HG02852 (cell line): ENCODE measurements around the gene GUCA2B.

Experiments
- ATAC-seq: cut with Tn5 transposase; IDR thresholded peaks from one replicate; pipeline ENCODE4 v1.9.1; 2021; ENCODE audit warnings: mild to moderate bottlenecking, moderate library complexity; ENCODE audit not compliant: unreplicated experiment

Gene GUCA2B

DNA sequence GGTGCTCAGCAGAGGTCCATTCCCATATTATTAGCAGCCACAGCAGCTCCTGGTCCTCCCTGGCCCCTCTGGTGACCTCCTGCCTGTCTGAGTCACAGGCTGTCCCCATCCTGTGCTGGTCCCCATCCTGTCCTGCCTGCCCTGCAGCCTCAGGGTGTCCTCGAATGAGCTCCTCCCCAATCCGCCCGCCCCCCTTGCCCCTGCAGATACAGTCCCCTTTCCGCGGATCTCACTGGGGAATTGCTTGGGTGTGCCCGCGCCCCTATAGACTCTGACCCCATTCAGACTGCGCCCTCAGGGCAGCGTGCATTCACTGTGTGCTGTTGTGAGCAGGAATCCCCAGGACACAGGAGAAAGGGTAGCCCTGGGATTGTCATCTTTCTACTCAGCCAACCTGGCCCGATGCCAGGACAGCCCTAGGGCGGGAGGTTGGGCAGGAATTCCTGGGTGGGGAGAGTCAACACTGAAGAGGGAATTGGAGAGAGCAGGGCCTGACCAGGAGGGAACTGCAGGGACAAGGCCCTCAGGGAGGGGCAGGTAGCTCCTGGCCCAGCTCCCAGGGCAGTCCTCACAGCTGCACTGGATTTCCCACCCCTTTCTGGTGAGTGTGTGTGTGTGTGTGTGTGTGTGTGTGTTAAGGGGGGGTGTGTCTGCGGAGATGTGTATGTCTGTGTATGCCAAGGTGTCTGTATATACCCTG lies 12.5 kb downstream of the GUCA2B start:
- no peak for ATAC-seq

GRCh38 chr1:42167611-42168390 lies 14.6 kb downstream of the GUCA2B start:
- ATAC-seq = no peak

DNA sequence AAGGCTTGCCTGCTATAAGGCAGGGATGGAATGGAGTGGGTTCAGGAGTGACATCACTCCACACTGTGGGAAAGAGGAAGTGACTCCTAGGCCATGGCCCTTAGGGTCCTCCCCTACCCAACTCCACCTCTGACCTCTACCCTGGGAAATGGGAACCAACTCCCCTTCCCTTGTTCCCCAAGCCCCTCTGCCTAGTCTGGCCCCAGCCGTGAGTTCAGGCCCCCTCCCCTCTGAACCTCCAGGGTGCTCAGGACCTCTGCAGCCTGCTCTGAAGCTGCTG lies 15.1 kb downstream of the GUCA2B start:
- no peak for ATAC-seq

GRCh38 chr1:42168763-42169162 lies 15.6 kb downstream of the GUCA2B start:
- ATAC-seq = no peak

- no peak for ATAC-seq
Measured at GRCh38 chr1:42170779-42171621, 17.8 kb downstream of the GUCA2B start.

DNA sequence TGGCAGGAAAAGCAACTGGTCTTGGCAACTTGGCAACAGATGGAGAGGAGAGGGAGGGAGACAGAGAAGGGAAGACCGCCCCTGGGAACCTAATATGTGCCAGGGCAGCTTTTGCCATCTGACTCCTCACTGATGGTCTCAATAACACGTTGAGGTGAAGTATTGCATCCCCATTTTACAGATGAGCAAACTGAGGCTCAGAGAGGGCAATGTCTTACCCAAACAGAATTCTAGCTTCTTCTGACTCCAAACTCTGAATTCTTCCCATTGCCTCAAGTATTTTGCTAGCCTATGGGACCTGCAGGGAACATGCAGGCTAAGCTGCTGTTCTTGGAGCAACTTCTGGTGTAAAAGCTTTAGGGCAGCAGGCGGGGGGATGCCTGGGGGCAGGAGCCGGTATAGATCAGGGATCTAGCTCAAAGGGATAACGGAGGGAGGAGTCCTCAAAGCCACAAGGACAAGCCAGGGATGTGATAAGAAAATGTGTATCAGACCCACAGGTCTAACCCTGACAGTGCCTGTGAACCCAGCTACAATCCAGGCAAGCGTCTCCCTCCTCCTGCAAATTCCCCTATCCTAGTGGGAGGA lies 18.6 kb downstream of the GUCA2B start:
- ATAC-seq = no peak

DNA sequence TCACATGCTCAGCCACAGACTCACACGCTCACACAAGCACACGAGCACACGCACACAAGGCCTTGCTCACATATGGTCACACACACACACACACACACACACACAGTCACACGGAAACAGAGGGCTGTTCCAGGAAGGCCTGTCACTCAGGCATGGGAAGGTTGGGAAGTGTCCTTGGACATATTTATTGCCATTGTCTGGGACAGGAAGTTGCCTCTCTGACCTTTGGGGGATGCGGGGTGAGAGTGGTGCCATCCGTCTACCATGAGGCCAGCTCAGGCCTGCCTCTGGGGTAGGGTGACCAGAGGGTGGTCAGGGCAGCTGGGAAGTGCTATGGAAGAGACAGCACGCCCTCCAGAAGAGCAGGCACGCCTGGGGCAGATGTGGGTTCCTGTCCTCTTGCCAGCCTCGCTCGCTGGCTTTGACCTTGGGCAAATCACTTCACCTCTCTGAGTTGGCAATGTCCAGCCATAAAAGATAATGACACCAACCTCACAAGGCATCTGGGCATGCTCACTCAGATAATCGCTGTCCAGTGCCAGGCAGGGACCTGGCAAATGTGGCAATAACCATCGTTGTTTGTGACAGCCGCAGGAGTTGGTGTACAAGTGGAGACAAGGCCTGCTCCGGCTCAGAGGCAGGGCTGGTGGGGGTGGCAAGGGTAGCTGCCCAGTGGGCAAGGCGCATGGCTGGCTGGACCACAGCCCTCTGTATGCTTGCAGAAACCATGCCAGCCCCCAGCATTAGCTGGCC lies 19.3 kb downstream of the GUCA2B start:
- no peak for ATAC-seq

GRCh38 chr1:42173155-42173933 lies 20.1 kb downstream of the GUCA2B start:
- no peak for ATAC-seq

DNA sequence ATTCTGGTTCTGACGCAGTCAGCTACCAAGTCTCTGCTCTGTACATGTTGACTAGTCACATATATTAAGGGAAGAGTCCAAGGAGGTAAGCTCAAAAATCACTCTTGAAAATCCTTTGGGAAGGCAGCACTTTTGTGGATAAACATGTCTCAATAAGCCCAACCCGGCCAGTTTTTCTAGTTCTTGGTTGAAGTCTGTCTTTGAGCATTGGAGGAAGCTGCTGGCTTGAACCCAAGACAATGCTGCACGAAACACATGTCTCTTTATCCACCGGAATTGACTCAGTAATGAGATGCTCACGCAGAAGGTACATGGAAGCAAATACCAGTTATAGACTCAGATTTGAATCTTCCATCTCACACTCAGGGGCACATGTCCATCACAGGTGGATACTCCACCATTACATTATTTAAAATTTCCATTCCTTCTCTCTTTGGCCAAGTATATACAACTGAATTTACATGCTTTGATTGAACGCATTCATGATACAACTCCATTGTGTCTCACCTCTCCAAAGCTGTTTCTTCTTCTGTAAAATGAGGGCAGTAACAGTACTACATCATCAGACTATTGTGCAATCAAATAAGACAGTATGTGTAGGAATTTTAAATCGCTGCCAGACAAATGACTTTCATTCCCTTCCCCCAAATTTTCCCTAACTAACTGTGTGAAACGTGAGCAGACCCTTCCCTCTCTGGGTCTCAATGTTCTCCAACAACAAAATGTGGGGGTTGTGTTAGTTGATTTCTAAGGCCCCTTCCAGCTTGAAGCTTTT lies 20.9 kb downstream of the GUCA2B start:
- ATAC-seq = no peak

DNA sequence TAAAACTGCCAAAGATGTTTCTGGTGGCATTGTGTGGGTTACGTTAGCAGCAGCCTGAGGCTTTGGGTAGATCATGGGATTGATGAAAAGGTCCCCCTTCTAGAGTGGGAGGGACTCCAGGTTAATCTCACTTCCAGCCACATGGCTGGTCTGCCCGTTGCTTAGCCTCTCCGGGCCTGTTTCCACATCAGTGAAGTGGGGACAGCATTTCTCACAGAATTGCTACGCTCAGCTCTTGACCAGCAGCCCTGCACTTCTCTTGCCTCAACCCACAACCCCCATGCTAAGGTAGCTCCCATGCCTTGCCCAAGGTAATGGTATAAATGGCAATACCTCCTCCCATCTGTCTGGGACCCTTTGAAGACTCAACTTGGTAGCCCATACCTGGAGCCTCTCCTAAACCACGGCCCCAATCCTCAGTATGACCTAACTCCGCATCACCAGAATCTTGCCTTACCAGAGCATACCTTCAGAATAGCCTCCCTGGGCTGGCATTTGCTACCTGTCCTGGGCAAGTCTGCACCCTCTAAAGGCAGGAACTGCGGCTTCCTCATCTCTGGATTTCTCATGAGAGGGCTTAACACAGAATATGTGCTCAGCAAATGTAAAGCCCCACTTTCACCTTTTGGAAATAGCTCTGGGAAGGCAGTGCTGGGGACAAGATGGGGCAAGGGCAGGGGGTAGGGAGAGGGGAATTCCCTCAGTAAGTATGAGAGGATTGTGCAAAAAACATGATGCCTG lies 22.3 kb downstream of the GUCA2B start:
- ATAC-seq = no peak

DNA sequence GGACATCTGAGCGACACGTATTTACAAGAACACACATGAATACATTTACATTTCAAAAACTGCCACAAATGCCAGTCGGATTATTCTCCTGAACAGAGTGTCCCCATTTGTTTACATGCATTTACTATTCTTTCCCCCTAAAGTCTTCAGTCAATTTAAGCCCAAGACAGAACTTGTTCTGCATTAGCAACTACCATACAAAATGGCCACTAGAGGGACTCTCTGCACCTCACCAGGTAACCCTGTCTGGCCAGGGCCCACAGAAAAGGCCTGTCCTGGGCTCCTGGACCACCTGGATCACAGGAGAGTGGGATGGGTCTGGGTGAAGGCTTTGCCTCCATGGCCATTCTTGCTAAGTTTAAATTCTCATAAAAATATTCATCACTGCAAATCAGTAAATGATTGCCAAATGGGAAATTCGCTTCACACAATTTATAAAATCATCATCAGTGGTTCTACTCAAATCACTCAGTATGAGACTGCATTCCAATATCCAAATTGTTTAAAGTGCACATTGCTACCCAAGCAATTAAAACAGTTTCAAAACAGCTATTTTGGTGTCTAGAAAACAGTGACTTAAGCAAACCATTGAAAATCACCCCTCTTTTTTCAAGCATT lies 23.8 kb downstream of the GUCA2B start:
- no peak for ATAC-seq

DNA sequence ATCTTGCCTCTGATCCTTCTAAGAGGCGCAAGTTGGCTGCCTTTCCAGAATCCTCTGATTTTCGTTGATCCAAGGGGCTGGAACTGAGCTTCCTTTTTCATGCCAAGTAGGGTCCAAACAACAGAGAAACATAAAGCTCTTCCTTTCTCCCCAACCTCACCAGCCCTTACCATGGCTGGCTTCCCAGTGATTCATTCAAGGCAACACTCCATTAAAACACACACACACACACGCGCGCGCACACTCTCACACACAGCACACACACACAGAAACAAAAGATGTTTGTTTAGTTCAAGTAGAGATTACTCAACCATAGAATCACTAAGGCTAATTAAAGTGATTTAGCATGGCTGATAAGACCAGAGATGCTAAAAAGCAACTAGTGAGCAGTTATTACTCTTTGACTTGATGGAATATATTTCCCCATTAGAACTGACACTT lies 24.4 kb downstream of the GUCA2B start:
- no peak for ATAC-seq

GRCh38 chr1:42178249-42178648 lies 25.0 kb downstream of the GUCA2B start:
- no peak for ATAC-seq

DNA sequence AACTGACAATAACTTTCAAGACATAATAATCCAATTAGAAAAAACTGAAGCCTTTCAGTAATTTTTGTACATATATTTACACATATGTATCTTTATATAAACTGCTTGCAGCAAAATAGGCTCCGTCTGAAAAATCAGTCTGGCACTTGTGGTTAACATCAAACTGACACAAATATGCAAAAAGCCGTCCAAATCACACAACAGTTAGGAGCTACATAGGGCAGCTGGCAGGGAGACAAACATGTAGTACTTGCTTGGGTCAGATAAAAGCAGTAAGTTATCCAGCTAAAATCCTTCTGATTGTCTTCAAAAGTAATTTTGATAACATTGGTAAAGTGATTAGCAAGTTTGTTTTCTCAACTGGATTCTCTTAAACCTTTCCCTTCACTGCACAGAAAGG lies 26.1 kb downstream of the GUCA2B start:
- ATAC-seq = no peak

- ATAC-seq = no peak
Measured at GRCh38 chr1:42179900-42180329, 26.7 kb downstream of the GUCA2B start.

DNA sequence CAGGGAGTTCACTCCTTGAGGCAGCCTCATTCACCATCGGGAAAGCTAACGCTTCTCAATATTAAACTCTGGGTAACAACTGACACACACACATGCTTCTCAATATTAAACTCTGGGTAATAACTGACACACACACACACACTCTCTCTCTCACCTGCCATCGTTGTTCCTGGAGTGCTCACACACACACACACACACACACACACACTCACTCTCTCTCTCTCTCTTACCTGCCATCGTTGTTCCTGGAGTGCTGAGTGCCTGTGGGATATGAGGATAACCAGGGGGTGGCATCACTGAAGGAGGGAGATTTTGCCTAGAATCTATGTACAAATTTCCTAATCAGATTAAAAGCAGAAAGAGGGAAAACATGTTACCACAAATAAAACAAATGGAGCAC lies 28.5 kb downstream of the GUCA2B start:
- ATAC-seq = no peak

GRCh38 chr1:42183210-42183956 lies 30.2 kb downstream of the GUCA2B start:
- ATAC-seq = no peak
